CD4-positive, CD25-positive, alpha-beta regulatory T cell (primary cell): ENCODE measurements around the gene CLCN6. TPM values are rescaled to one million over a fixed set of nuclear protein-coding genes. Genes with fewer than 3 reads are reported as not detected.
A peak's percentile ranks its signal among the peaks of the same experiment; 100 is the strongest.

Experiments used
- ATAC-seq, 2 donors: fragments of 150-1000 bp; cut with Tn5 transposase; one replicate each; pipeline ENCODE4 v1.10.0; 2021; ENCODE audit warnings: low read depth in 2 of 2, moderate number of reproducible peaks in 2 of 2, moderate library complexity in 1 of 2
- DNase-seq, 3 donors: peaks; one replicate each; pipeline versions ENCODE4 v3.0.0 to v3.0.0-alpha.2; 2012 to 2022; ENCODE audit warnings: mixed read lengths in 1 of 3
- H3K27ac ChIP-seq: one replicate; pipeline ENCODE4 v1.7.0; 2013; ENCODE audit warnings: mild to moderate bottlenecking, low read length; ENCODE audit not compliant: insufficient read depth, poor library complexity, severe bottlenecking
- H3K27me3 ChIP-seq: one replicate; pipeline ENCODE4 v1.7.0; 2013; ENCODE audit warnings: low read length; ENCODE audit not compliant: control insufficient read depth, insufficient read depth
- H3K36me3 ChIP-seq: one replicate; pipeline ENCODE4 v1.7.0; 2013; ENCODE audit warnings: mild to moderate bottlenecking, low read length, moderate library complexity; ENCODE audit not compliant: control insufficient read depth, insufficient read depth
- H3K4me1 ChIP-seq: 2 replicates; pipeline ENCODE4 v1.7.0; 2013; ENCODE audit warnings: mild to moderate bottlenecking, low read length; ENCODE audit not compliant: insufficient read depth, control insufficient read depth, poor library complexity, severe bottlenecking
- H3K4me3 ChIP-seq: one replicate; pipeline ENCODE4 v1.7.0; 2013; ENCODE audit warnings: low read depth, mild to moderate bottlenecking, low read length, moderate library complexity
- H3K9me3 ChIP-seq, 2 experiments: 1 replicate in 1 of 2; 2 replicates in 1 of 2; pipeline ENCODE4 v1.7.0; 2013; ENCODE audit warnings: low read length in 2 of 2, mild to moderate bottlenecking in 1 of 2, moderate library complexity in 1 of 2; ENCODE audit not compliant: control insufficient read depth in 2 of 2
- H3K27ac Mint-ChIP-seq, 3 donors: one replicate each; pipeline ENCODE4 v1.8.0; 2020 to 2022; ENCODE audit warnings: mild to moderate bottlenecking in 3 of 3, mixed read lengths in 3 of 3, moderate library complexity in 2 of 3
- H3K27me3 Mint-ChIP-seq: one replicate; pipeline ENCODE4 v1.8.0; 2022; ENCODE audit warnings: mild to moderate bottlenecking, mixed read lengths
- H3K36me3 Mint-ChIP-seq: one replicate; pipeline ENCODE4 v1.8.0; 2020; ENCODE audit warnings: mixed read lengths
- H3K4me1 Mint-ChIP-seq, 4 donors: one replicate each; pipeline ENCODE4 v1.8.0; 2020 to 2022; ENCODE audit warnings: mixed read lengths in 4 of 4, mild to moderate bottlenecking in 1 of 4
- H3K4me3 Mint-ChIP-seq, 4 donors: one replicate each; pipeline ENCODE4 v1.8.0; 2020 to 2022; ENCODE audit warnings: mild to moderate bottlenecking in 4 of 4, mixed read lengths in 4 of 4, moderate library complexity in 3 of 4
- H3K9me3 Mint-ChIP-seq, 7 donors: one replicate each; pipeline ENCODE4 v1.8.0; 2020 to 2022; ENCODE audit warnings: mixed read lengths in 7 of 7, mild to moderate bottlenecking in 3 of 7, moderate library complexity in 2 of 7
- polyA plus RNA-seq, 4 donors: library from polyadenylated mRNA; unstranded; fragments of 300-500 nt; fragmentation: Illumina TruSeq; gene quantifications; one replicate each; pipeline ENCODE4 v1.2.3, GENCODE V29; 2021
- total RNA-seq: library from RNA; stranded (reverse); gene quantifications from one replicate; pipeline ENCODE4 v1.2.3, GENCODE V29; 2022

Gene CLCN6
- total and polyA plus RNA-seq, 5 donors from 2014 or later, result 1.6 to 13.5 (median 2.4) TPM

GRCh38 chr1:11848373-11848700 is 42.3 kb downstream of the CLCN6 start:
- no peak overlapping the region for H3K27ac ChIP-seq
- peaks cover 0 to 5% (median 2%) of the 10 kb centered on the region in 4 donors for H3K4me1 Mint-ChIP-seq
- no peaks in the 10 kb centered on the region for H3K9me3 ChIP-seq
- H3K36me3 ChIP-seq, result peaks cover 3% of the 10 kb centered on the region
- no peak overlapping the region for H3K4me3 Mint-ChIP-seq
- no peak for ATAC-seq
- peaks cover 0 to 3% (median 0%) of the 10 kb centered on the region in 7 donors for H3K9me3 Mint-ChIP-seq
- no peak overlapping the region for H3K4me3 ChIP-seq
- no peaks in the 10 kb centered on the region for H3K4me1 ChIP-seq
- no peaks in the 10 kb centered on the region for H3K27me3 ChIP-seq
- H3K27ac Mint-ChIP-seq, result no peak overlapping the region
- no peak for DNase-seq
- H3K36me3 Mint-ChIP-seq, result peaks cover 8% of the 10 kb centered on the region
- H3K27me3 Mint-ChIP-seq, result peaks cover 4% of the 10 kb centered on the region

- no peaks in the 10 kb centered on the region for H3K36me3 Mint-ChIP-seq
- no peak for ATAC-seq
These were observed 44.2 kb downstream of the CLCN6 start for GRCh38 chr1:11850156-11850555.

GRCh38 chr1:11851180-11851579 is 45.2 kb downstream of the CLCN6 start:
- H3K4me1 ChIP-seq, result no peaks in the 10 kb centered on the region
- peaks cover 10% of the 10 kb centered on the region for H3K27me3 Mint-ChIP-seq
- no peak overlapping the region for H3K27ac Mint-ChIP-seq
- no peaks in the 10 kb centered on the region for H3K36me3 ChIP-seq
- H3K4me3 ChIP-seq, result no peak overlapping the region
- H3K4me3 Mint-ChIP-seq, result no peak overlapping the region
- no peaks in the 10 kb centered on the region for H3K9me3 ChIP-seq
- no peak for ATAC-seq
- no peaks in the 10 kb centered on the region for H3K4me1 Mint-ChIP-seq
- no peak overlapping the region for H3K27ac ChIP-seq
- H3K9me3 Mint-ChIP-seq, result no peaks in the 10 kb centered on the region
- no peak for DNase-seq
- no peaks in the 10 kb centered on the region for H3K27me3 ChIP-seq
- H3K36me3 Mint-ChIP-seq, result no peaks in the 10 kb centered on the region

More at GRCh38 chr1:11850156-11850555, 44.2 kb downstream of the CLCN6 start:
- DNase-seq, result no peak
- Mint-ChIP-seq H3K9me3 (no peaks in the 10 kb centered on the region), H3K4me3 (no peak overlapping the region), H3K4me1 (peaks cover 0 to 5% (median 2%) of the 10 kb centered on the region in 4 donors), H3K27ac (no peak overlapping the region), H3K27me3 (peaks cover 10% of the 10 kb centered on the region)
- H3K27me3 ChIP-seq, result no peaks in the 10 kb centered on the region
- no peak overlapping the region for H3K27ac ChIP-seq
- H3K9me3 ChIP-seq, result no peaks in the 10 kb centered on the region
- H3K4me3 ChIP-seq, result no peak overlapping the region
- no peaks in the 10 kb centered on the region for H3K36me3 ChIP-seq
- no peaks in the 10 kb centered on the region for H3K4me1 ChIP-seq

- Mint-ChIP-seq H3K9me3 (no peaks in the 10 kb centered on the region), H3K27ac (no peak overlapping the region), H3K4me3 (no peak overlapping the region), H3K4me1 (no peaks in the 10 kb centered on the region), H3K27me3 (peaks cover 21% of the 10 kb centered on the region), H3K36me3 (no peaks in the 10 kb centered on the region)
- Histone ChIP-seq H3K4me3 (no peak overlapping the region), H3K4me1 (no peaks in the 10 kb centered on the region), H3K36me3 (no peaks in the 10 kb centered on the region), H3K27me3 (peaks cover 7% of the 10 kb centered on the region), H3K27ac (no peak overlapping the region), H3K9me3 (no peaks in the 10 kb centered on the region)
- DNase-seq (no peak), ATAC-seq (no peak)
These were observed 48.5 kb downstream of the CLCN6 start for GRCh38 chr1:11854519-11854918.

- Mint-ChIP-seq H3K27me3 (peaks cover 30% of the 10 kb centered on the region), H3K36me3 (no peaks in the 10 kb centered on the region), H3K9me3 (no peaks in the 10 kb centered on the region), H3K4me3 (no peak overlapping the region), H3K4me1 (no peaks in the 10 kb centered on the region), H3K27ac (no peak overlapping the region)
- ATAC-seq, result no peak
- Histone ChIP-seq H3K9me3 (no peaks in the 10 kb centered on the region), H3K4me3 (no peak overlapping the region), H3K27me3 (peaks cover 11% of the 10 kb centered on the region), H3K27ac (no peak overlapping the region), H3K4me1 (no peaks in the 10 kb centered on the region), H3K36me3 (no peaks in the 10 kb centered on the region)
- DNase-seq, result no peak
These were observed 49.4 kb downstream of the CLCN6 start for GRCh38 chr1:11855430-11855829.

GRCh38 chr1:11856698-11857097 is 50.7 kb downstream of the CLCN6 start:
- Histone ChIP-seq H3K27ac (no peak overlapping the region), H3K36me3 (no peaks in the 10 kb centered on the region), H3K4me3 (no peak overlapping the region), H3K4me1 (no peaks in the 10 kb centered on the region), H3K27me3 (peaks cover 14% of the 10 kb centered on the region), H3K9me3 (no peaks in the 10 kb centered on the region)
- H3K36me3 Mint-ChIP-seq, result no peaks in the 10 kb centered on the region
- DNase-seq, result no peak
- H3K27ac Mint-ChIP-seq, result no peak overlapping the region
- H3K4me1 Mint-ChIP-seq, result no peaks in the 10 kb centered on the region
- peaks cover 39% of the 10 kb centered on the region for H3K27me3 Mint-ChIP-seq
- no peak overlapping the region for H3K4me3 Mint-ChIP-seq
- ATAC-seq, result no peak
- no peaks in the 10 kb centered on the region for H3K9me3 Mint-ChIP-seq

- ATAC-seq (no peak), DNase-seq (no peak)
- H3K27ac Mint-ChIP-seq, result peak overlapping the region in 1 of 3 donors; percentile 77
- H3K36me3 Mint-ChIP-seq, result no peaks in the 10 kb centered on the region
- Histone ChIP-seq H3K27ac (no peak overlapping the region), H3K27me3 (peaks cover 14% of the 10 kb centered on the region), H3K4me3 (no peak overlapping the region), H3K36me3 (no peaks in the 10 kb centered on the region), H3K9me3 (no peaks in the 10 kb centered on the region), H3K4me1 (no peaks in the 10 kb centered on the region)
- no peaks in the 10 kb centered on the region for H3K9me3 Mint-ChIP-seq
- H3K4me3 Mint-ChIP-seq, result no peak overlapping the region
- peaks cover 41% of the 10 kb centered on the region for H3K27me3 Mint-ChIP-seq
- H3K4me1 Mint-ChIP-seq, result no peaks in the 10 kb centered on the region
These were observed 51.3 kb downstream of the CLCN6 start for GRCh38 chr1:11857164-11857851.

GRCh38 chr1:11858158-11858557 is 52.2 kb downstream of the CLCN6 start:
- Mint-ChIP-seq H3K27me3 (peaks cover 41% of the 10 kb centered on the region), H3K9me3 (no peaks in the 10 kb centered on the region)
- H3K27me3 ChIP-seq, result peaks cover 14% of the 10 kb centered on the region

More at GRCh38 chr1:11858158-11858557, 52.2 kb downstream of the CLCN6 start:
- ATAC-seq (no peak), DNase-seq (no peak)
- H3K4me3 ChIP-seq, result no peak overlapping the region
- no peak overlapping the region for H3K27ac ChIP-seq
- no peak overlapping the region for H3K4me3 Mint-ChIP-seq
- H3K27ac Mint-ChIP-seq, result no peak overlapping the region
- H3K4me1 ChIP-seq, result no peaks in the 10 kb centered on the region
- no peaks in the 10 kb centered on the region for H3K36me3 ChIP-seq
- no peaks in the 10 kb centered on the region for H3K9me3 ChIP-seq
- H3K4me1 Mint-ChIP-seq, result no peaks in the 10 kb centered on the region
- H3K36me3 Mint-ChIP-seq, result no peaks in the 10 kb centered on the region
